HEK293T (cell line): Measurements from ENCODE around the gene ZCCHC4.

ENCODE experiments used
- FOXM1 ChIP-seq: fragments of 450-650 bp; IDR thresholded peaks from 2 replicates; pipeline ENCODE4 v1.6.1; 2017; ENCODE audit warnings: mild to moderate bottlenecking, borderline replicate concordance
- LEF1 ChIP-seq: fragments of 450-650 bp; IDR thresholded peaks from 2 replicates; pipeline ENCODE4 v1.6.1; 2017; ENCODE audit warnings: mild to moderate bottlenecking, borderline replicate concordance
- ZNF384 ChIP-seq: fragments of 450-650 bp; IDR thresholded peaks from 2 replicates; pipeline ENCODE4 v1.6.1; 2016

GRCh38 chr4:25379591-25379990 lies 67.0 kb downstream of the ZCCHC4 start:
- TF ChIP-seq ZNF384: no peak
- TF ChIP-seq LEF1: no peak
- no peak for TF ChIP-seq FOXM1
